Right atrium auricular region (tissue), 2 donors: ENCODE results near the gene ISG15. TPM values are rescaled to one million over a fixed set of nuclear protein-coding genes. Genes with fewer than 3 reads are reported as not detected.
A peak's percentile ranks its signal among the peaks of the same experiment; 100 is the strongest.

Experiments
- DNase-seq: peaks from one replicate; pipeline ENCODE4 v3.0.0-alpha.2; 2019; ENCODE audit warnings: low spot score
- H3K27ac ChIP-seq, 2 donors: fragments of 200-600 bp; sonication (generic); 1 replicate in 1 of 2; 2 replicates in 1 of 2; pipeline ENCODE4 v1.5.1; 2016 to 2019
- H3K27me3 ChIP-seq, 2 donors: fragments of 200-600 bp; sonication (generic); one replicate each; pipeline versions ENCODE4 v1.5.1 to v1.6.0; 2017 to 2019
- H3K36me3 ChIP-seq: fragments of 200-600 bp; sonication (generic); one replicate; pipeline ENCODE4 v1.5.1; 2016
- H3K4me1 ChIP-seq, 2 donors: fragments of 200-600 bp; sonication (generic); one replicate each; pipeline versions ENCODE4 v1.5.1 to v1.6.0; 2017 to 2019
- H3K4me3 ChIP-seq, 2 donors: fragments of 200-600 bp; sonication (generic); 1 replicate in 1 of 2; 2 replicates in 1 of 2; pipeline ENCODE4 v1.5.1; 2017 to 2019; ENCODE audit warnings: mild to moderate bottlenecking in 1 of 2, moderate library complexity in 1 of 2
- H3K9me3 ChIP-seq, 2 donors: fragments of 200-600 bp; sonication (generic); one replicate each; pipeline ENCODE4 v1.5.1; 2019
- total RNA-seq, 2 donors: library from RNA; depleted of rRNA; stranded (reverse); fragments of >200 nt; gene quantifications; one replicate each; pipeline ENCODE4 v1.1.0, GENCODE V29; 2016
- TF ChIP-seq, protein P1 (sequence below), 2 donors: fragments of 200-600 bp; sonication (generic); IDR thresholded peaks; one replicate each; pipeline ENCODE4 v1.5.1; 2019; ENCODE audit warnings: antibody characterized with exemption in 2 of 2

The ISG15 gene
- total RNA-seq, 2 donors from 2014 or later, result 26.8 to 32.2 TPM

- no peak for DNase-seq
- TF ChIP-seq, protein P1, sequence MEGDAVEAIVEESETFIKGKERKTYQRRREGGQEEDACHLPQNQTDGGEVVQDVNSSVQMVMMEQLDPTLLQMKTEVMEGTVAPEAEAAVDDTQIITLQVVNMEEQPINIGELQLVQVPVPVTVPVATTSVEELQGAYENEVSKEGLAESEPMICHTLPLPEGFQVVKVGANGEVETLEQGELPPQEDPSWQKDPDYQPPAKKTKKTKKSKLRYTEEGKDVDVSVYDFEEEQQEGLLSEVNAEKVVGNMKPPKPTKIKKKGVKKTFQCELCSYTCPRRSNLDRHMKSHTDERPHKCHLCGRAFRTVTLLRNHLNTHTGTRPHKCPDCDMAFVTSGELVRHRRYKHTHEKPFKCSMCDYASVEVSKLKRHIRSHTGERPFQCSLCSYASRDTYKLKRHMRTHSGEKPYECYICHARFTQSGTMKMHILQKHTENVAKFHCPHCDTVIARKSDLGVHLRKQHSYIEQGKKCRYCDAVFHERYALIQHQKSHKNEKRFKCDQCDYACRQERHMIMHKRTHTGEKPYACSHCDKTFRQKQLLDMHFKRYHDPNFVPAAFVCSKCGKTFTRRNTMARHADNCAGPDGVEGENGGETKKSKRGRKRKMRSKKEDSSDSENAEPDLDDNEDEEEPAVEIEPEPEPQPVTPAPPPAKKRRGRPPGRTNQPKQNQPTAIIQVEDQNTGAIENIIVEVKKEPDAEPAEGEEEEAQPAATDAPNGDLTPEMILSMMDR (IDR thresholded peaks at IDR 0.05), result no peak
- no peak overlapping the region for H3K4me3 ChIP-seq
- H3K9me3 ChIP-seq, result peaks cover 0 to 4% of the 10 kb centered on the region in 2 donors
- H3K36me3 ChIP-seq, result no peaks in the 10 kb centered on the region
- peaks cover 0 to 40% of the 10 kb centered on the region in 2 donors for H3K4me1 ChIP-seq
- peak overlapping the region in 1 of 2 donors; percentile 99 for H3K27ac ChIP-seq
- no peaks in the 10 kb centered on the region for H3K27me3 ChIP-seq
Measured at GRCh38 chr1:996851-997712, 16.2 kb upstream of the ISG15 start.

- Histone ChIP-seq H3K9me3 (no peaks in the 10 kb centered on the region), H3K27me3 (no peaks in the 10 kb centered on the region), H3K4me3 (peak overlapping the region in 1 of 2 donors; percentile 80), H3K4me1 (peaks cover 0 to 41% of the 10 kb centered on the region in 2 donors), H3K36me3 (no peaks in the 10 kb centered on the region), H3K27ac (peak overlapping the region; percentile 99)
- TF ChIP-seq, protein P1 (IDR thresholded peaks at IDR 0.05), result no peak
- no peak for DNase-seq
Measured at GRCh38 chr1:997713-997992, 15.6 kb upstream of the ISG15 start.

DNA sequence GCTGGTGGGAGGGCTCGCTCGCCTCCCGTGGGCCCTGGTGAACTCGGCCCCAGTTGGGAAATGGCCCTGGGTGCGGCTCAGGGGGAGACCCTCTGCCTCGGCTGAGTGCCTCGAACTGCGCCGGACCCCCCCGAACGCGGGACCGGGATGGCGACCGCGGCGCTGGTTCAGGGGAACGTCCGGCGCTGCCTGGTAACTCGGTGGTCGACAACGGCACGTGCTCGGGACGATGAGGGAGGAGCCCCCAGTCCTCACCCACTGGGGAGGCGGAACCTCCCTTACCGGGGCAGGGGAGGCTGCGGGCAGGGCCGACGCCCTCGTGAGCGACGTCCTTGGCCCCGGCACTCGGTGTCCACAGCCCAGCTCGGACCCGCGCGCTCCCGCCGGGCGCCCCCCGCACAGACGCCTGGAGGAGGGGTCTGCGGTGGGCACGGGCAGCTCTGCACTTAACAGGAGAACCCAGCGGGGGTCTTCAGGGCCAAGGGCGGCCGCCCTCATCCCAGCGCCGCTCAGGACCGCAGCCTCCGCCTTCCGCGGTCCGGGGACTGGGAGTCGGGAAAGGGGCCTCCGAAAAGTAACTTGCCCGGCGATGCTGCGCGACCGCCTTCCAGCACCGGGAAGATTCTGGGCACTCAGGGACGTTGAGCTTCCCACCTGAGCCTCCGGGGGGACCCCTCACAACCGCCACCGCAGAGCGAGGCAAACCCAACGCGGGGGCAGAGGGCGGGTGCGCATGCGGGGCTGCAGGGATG is 15.1 kb upstream of the ISG15 start:
- H3K4me1 ChIP-seq, result peaks cover 0 to 41% of the 10 kb centered on the region in 2 donors
- H3K27me3 ChIP-seq, result no peaks in the 10 kb centered on the region
- H3K9me3 ChIP-seq, result no peaks in the 10 kb centered on the region
- peak overlapping the region; percentile 99 for H3K27ac ChIP-seq
- TF ChIP-seq, protein P1 (IDR thresholded peaks at IDR 0.05), result no peak
- H3K4me3 ChIP-seq, result peak overlapping the region; percentile 80 to 81
- no peaks in the 10 kb centered on the region for H3K36me3 ChIP-seq
- DNase-seq, result no peak

DNA sequence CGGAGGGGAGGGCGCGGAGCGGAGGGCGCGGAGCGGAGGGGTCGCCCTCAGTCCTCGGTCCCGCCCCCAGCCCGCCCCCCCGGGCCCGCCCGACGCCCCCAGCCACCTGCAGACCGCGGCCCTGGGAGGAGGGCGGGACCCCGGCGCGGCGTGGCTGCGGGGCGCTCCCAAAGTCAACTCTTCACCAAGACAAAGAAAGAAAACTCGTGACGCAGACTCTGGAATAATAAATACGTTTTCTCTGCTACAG is 14.6 kb upstream of the ISG15 start:
- Histone ChIP-seq H3K27ac (peak overlapping the region; percentile 99), H3K36me3 (no peaks in the 10 kb centered on the region)
- TF ChIP-seq, protein P1 (IDR thresholded peaks at IDR 0.05), result no peak

DNA sequence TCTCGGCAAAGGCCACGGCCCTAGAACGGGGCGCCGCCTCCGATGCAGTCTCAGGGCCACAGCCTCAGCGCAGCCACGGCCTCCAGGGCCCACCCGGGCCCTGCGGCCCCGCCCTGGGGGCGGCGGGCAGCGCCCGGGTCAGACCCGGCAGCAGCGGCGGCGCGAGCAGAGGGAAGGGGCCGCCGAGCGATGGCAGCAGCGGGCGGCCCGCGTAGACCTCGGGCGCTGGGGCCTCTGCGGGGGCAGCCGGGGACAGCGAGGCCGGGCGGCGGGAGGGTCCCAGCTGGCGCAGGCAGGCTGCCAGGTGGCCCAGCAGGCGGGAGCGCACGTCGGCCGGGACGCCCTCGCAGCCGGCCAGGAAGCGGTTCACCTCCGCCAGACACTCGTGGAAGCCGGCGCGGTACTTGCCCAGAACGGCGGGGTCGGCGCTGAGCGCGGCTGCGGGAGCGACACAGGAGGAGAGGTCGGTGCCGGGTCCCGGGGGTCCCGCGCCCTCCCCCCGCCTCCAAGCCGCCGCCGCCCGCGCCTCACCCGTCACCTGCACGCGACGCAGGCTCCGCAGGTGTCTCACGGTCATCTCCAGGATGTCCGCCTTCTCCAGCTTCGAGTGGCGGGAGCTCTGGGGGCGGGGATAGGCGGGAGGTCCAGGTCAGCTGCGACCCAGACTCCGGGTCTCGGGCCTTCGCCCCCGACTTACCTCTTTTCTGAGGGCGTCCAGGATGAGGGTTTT is 14.1 kb upstream of the ISG15 start:
- H3K27me3 ChIP-seq, result no peaks in the 10 kb centered on the region

More for the DNA sequence above, 14.6 kb upstream of the ISG15 start:
- Histone ChIP-seq H3K9me3 (no peaks in the 10 kb centered on the region), H3K27me3 (no peaks in the 10 kb centered on the region), H3K4me1 (peaks cover 0 to 41% of the 10 kb centered on the region in 2 donors), H3K4me3 (peak overlapping the region; percentile 80 to 81)
- DNase-seq, result no peak

More for the DNA sequence above, 14.1 kb upstream of the ISG15 start:
- Histone ChIP-seq H3K27ac (peak overlapping the region; percentile 99), H3K4me1 (peaks cover 0 to 43% of the 10 kb centered on the region in 2 donors), H3K9me3 (no peaks in the 10 kb centered on the region), H3K4me3 (peak overlapping the region; percentile 80 to 81), H3K36me3 (no peaks in the 10 kb centered on the region)
- DNase-seq, result no peak
- TF ChIP-seq, protein P1 (IDR thresholded peaks at IDR 0.05), result no peak
